Measurements from ENCODE around the gene MRGPRG. TPM values are rescaled to one million over a fixed set of nuclear protein-coding genes. Genes with fewer than 3 reads are reported as not detected.
A peak's percentile ranks its signal among the peaks of the same experiment; 100 is the strongest.

MRGPRG gene
- total RNA-seq, 5 donors from 2014 or later (not counting 1 experiment from before 2014, with no cell fraction given): not detected

DNA sequence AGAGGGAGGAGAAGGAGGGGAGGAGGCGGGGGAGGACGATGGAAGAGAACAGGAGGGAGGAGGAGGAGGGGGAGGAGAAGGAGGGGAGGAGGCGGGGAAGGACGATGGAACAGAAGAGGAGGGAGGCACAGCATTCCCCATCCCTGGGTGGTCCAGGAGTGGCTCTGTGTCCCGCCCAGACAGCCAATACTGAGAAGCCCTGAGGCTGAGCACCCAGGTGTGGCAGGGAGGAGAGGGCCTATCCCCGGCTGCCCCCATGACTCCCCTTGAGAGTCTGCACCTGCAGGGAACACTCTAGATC lies 12.9 kb upstream of the MRGPRG start:
- no peaks in the 10 kb centered on the region for H3K36me3 Mint-ChIP-seq
- no peak overlapping the region for H3K4me3 Mint-ChIP-seq
- H3K9me3 Mint-ChIP-seq: no peaks in the 10 kb centered on the region
- H3K27ac ChIP-seq (ENCODE audit: low read length): no peak overlapping the region
- peaks cover 3 to 8% of the 10 kb centered on the region in 2 donors for H3K27me3 Mint-ChIP-seq
- POLR2A ChIA-PET: no interaction called here
- no peaks in the 10 kb centered on the region for H3K9me3 ChIP-seq
- peaks cover 0 to 41% of the 10 kb centered on the region in 2 experiments for H3K27me3 ChIP-seq (replicated peaks in 1 of 2; ENCODE audit: control insufficient read depth in 2 of 2, extremely low read depth in 1 of 2, insufficient read depth in 2 of 2, low read length in 1 of 2)
- H3K27ac Mint-ChIP-seq: no peak overlapping the region
- CTCF ChIA-PET: no interaction called here
- 66% methylated on average over 5 of the region's 6 CpGs for WGBS (ENCODE audit: insufficient coverage)
- no peaks in the 10 kb centered on the region for H3K4me1 Mint-ChIP-seq
- H3K4me3 ChIP-seq (ENCODE audit: control insufficient read depth in 1 of 2, extremely low read depth in 1 of 2, low read length in 1 of 2): no peak overlapping the region
- no peaks in the 10 kb centered on the region for H3K36me3 ChIP-seq (ENCODE audit: control insufficient read depth in 2 of 2, extremely low read depth in 1 of 2, insufficient read depth in 1 of 2, low read length in 1 of 2)
- H3K4me1 ChIP-seq (ENCODE audit: control insufficient read depth in 1 of 2, extremely low read depth in 1 of 2, insufficient read depth in 2 of 2, low read length in 2 of 2): no peaks in the 10 kb centered on the region
- ATAC-seq (replicated peaks in 1 of 4) (no peak), DNase-seq (no peak)

DNA sequence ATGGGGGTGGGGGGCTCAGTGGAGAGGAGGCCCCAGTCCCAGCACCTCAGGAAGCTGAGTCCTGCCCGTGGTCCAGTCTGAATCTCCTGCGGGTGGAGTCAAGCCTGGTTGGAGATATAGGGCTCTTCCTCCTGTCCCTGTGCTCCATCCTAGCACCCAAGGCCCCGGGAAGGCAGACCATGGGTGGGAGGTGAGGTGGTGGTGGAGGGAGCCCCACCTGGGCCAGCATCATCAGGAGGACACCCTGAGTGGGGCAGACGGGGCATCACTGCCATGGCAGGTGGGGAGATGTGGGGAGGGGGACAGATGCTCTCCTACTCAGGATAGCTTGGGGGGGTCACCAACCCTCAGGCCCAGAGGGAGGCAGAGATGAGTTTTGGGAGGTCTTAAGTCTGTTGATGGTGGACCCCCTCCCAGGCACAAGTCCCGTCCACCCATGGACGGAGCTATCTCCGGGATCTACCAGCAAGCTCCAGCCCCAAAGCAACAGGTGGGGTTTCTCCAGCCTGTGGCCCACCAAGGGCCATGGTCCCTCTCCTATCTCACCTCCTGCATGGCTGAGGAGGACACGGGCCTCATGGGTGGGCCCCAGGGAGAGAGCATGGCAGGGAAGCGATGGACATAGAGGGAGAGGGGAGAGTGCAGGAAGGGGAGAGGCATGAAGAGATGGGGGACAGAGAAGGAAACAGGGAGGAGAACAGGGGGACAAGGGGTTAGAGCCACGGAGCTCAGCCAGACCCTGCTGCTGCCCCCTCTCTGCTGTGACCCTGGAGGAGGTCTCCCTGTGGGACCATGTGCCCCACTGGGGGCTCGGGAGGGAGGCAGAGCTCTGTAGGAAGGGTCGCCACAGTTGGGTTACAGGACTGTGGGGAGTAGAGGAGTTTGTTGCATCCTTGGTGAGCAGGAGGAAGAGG lies 12.3 kb upstream of the MRGPRG start:
- H3K27me3 Mint-ChIP-seq: peaks cover 3 to 10% of the 10 kb centered on the region in 2 donors
- Histone ChIP-seq H3K36me3 (ENCODE audit: control insufficient read depth in 2 of 2, extremely low read depth in 1 of 2, insufficient read depth in 1 of 2, low read length in 1 of 2) (no peaks in the 10 kb centered on the region), H3K9me3 (no peaks in the 10 kb centered on the region), H3K27me3 (replicated peaks in 1 of 2; ENCODE audit: control insufficient read depth in 2 of 2, extremely low read depth in 1 of 2, insufficient read depth in 2 of 2, low read length in 1 of 2) (peaks cover 0 to 45% of the 10 kb centered on the region in 2 experiments), H3K27ac (ENCODE audit: low read length) (no peak overlapping the region), H3K4me1 (ENCODE audit: control insufficient read depth in 1 of 2, extremely low read depth in 1 of 2, insufficient read depth in 2 of 2, low read length in 2 of 2) (no peaks in the 10 kb centered on the region), H3K4me3 (ENCODE audit: control insufficient read depth in 1 of 2, extremely low read depth in 1 of 2, low read length in 1 of 2) (no peak overlapping the region)
- CTCF ChIA-PET: no interaction called here
- POLR2A ChIA-PET: interaction anchor here in 1 of 2 donors (0.6 kb wide), 1 partner anchor 44 kb away, joined by 5 read pairs; no protein-coding TSS in a partner anchor
- no peak for ATAC-seq (replicated peaks in 1 of 4)
- H3K27ac Mint-ChIP-seq: no peak overlapping the region
- H3K4me1 Mint-ChIP-seq: no peaks in the 10 kb centered on the region
- peak in 1 of 35 experiments; percentile 21 for DNase-seq
- no peak overlapping the region for H3K4me3 Mint-ChIP-seq
- H3K36me3 Mint-ChIP-seq: no peaks in the 10 kb centered on the region
- no peaks in the 10 kb centered on the region for H3K9me3 Mint-ChIP-seq
- WGBS (ENCODE audit: insufficient coverage): 70% methylated on average over 5 of the region's 12 CpGs

DNA sequence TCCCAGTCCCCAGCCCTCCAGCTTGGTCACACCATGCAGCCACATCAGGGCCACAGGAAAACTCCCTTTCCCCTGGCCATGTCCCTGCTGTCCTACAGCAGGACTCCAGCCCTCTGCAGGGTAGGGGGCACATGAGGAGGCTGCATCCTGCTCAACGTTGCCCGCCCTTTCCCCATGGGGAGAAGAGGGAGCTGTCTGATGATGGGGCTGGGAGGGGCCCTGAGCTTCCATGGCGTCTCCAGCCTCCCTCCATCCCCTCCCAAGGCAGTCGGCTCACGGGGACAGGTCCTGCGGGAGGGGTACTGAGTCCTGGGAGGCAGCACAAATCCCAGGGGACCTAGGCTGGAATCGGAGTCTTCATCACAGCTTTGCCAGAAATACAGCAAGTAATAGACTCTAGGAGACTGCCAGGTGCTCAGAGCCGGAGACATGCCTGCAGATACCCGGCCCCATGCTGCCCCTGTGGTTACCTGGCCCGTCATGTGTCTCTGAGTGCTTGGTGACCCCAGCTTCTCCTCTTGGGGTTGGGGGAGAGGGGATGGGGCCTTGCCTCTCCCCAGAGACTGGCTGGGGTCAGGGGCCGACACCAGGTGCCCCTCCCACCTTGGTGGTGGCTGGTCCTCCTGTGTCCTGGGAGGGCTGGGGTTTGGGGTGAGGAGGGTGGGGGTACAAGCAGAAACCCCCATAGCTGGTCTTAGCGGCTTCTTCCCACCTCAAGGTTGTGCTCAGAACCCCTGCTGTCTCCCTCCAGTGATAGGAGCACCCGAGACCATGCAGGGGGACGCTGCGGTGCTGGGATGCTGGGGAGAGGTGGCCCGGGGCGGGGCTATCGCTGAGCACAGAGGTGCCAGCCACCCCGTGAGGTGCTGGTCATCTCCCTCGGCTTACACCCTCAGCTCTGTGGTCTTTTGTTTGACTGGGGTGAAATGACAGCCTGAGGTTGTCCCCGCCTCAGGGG lies 11.3 kb upstream of the MRGPRG start:
- no peak for ATAC-seq (replicated peaks in 1 of 4)
- no peaks in the 10 kb centered on the region for H3K9me3 ChIP-seq
- no peaks in the 10 kb centered on the region for H3K36me3 Mint-ChIP-seq
- WGBS (ENCODE audit: insufficient coverage): 79% methylated on average over 8 of the region's 21 CpGs
- H3K4me3 Mint-ChIP-seq: no peak overlapping the region
- CTCF ChIA-PET: no interaction called here
- H3K27me3 ChIP-seq (replicated peaks in 1 of 2; ENCODE audit: control insufficient read depth in 2 of 2, extremely low read depth in 1 of 2, insufficient read depth in 2 of 2, low read length in 1 of 2): peaks cover 0 to 53% of the 10 kb centered on the region in 2 experiments
- no peaks in the 10 kb centered on the region for H3K9me3 Mint-ChIP-seq
- no peaks in the 10 kb centered on the region for H3K4me1 ChIP-seq (ENCODE audit: control insufficient read depth in 1 of 2, extremely low read depth in 1 of 2, insufficient read depth in 2 of 2, low read length in 2 of 2)
- POLR2A ChIA-PET: interaction anchor here in 1 of 2 donors (0.6 kb wide), 1 partner anchor 43 kb away, joined by 5 read pairs; no protein-coding TSS in a partner anchor
- peaks cover 3 to 10% of the 10 kb centered on the region in 2 donors for H3K27me3 Mint-ChIP-seq
- no peak overlapping the region for H3K27ac ChIP-seq (ENCODE audit: low read length)
- no peak overlapping the region for H3K27ac Mint-ChIP-seq
- H3K36me3 ChIP-seq (ENCODE audit: control insufficient read depth in 2 of 2, extremely low read depth in 1 of 2, insufficient read depth in 1 of 2, low read length in 1 of 2): no peaks in the 10 kb centered on the region
- H3K4me1 Mint-ChIP-seq: no peaks in the 10 kb centered on the region
- H3K4me3 ChIP-seq (ENCODE audit: control insufficient read depth in 1 of 2, extremely low read depth in 1 of 2, low read length in 1 of 2): no peak overlapping the region
- no peak for DNase-seq

DNA sequence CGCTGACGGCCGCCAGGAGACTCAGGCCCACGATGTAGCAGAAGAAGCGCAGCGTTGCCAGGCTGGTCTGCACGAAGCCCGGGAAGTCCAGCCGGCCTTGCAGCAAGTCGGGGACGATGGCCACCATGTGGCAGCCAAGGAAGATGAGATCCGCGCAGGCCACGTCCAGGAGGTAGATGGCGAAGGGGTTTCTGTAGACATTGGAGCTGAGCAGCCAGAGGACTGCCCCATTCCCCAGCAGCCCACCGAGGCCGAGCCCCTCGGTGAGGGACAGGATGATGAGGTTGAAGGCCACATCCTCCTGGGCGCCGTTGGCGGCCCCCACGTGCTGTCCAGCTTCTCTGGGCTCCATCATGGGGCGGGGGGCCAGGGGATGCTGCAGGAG lies 9.8 kb upstream of the MRGPRG start:
- ATAC-seq (replicated peaks in 1 of 4): no peak
- ChIA-PET POLR2A (no interaction called here), CTCF (no interaction called here)
- H3K27me3 ChIP-seq (replicated peaks in 1 of 2; ENCODE audit: control insufficient read depth in 2 of 2, extremely low read depth in 1 of 2, insufficient read depth in 2 of 2, low read length in 1 of 2): peaks cover 0 to 61% of the 10 kb centered on the region in 2 experiments
- Mint-ChIP-seq H3K4me1 (peaks cover under 1 to 2% (median under 1%) of the 10 kb centered on the region in 3 donors), H3K9me3 (no peaks in the 10 kb centered on the region), H3K27ac (no peak overlapping the region), H3K36me3 (no peaks in the 10 kb centered on the region), H3K27me3 (peaks cover 2 to 18% of the 10 kb centered on the region in 2 donors), H3K4me3 (no peak overlapping the region)
- no peaks in the 10 kb centered on the region for H3K4me1 ChIP-seq (ENCODE audit: control insufficient read depth in 1 of 2, extremely low read depth in 1 of 2, insufficient read depth in 2 of 2, low read length in 2 of 2)
- no peak overlapping the region for H3K27ac ChIP-seq (ENCODE audit: low read length)
- 93% methylated on average over 17 of the region's 23 CpGs for WGBS (ENCODE audit: insufficient coverage)
- H3K36me3 ChIP-seq (ENCODE audit: control insufficient read depth in 2 of 2, extremely low read depth in 1 of 2, insufficient read depth in 1 of 2, low read length in 1 of 2): no peaks in the 10 kb centered on the region
- no peaks in the 10 kb centered on the region for H3K9me3 ChIP-seq
- no peak for DNase-seq
- no peak overlapping the region for H3K4me3 ChIP-seq (ENCODE audit: control insufficient read depth in 1 of 2, extremely low read depth in 1 of 2, low read length in 1 of 2)

DNA sequence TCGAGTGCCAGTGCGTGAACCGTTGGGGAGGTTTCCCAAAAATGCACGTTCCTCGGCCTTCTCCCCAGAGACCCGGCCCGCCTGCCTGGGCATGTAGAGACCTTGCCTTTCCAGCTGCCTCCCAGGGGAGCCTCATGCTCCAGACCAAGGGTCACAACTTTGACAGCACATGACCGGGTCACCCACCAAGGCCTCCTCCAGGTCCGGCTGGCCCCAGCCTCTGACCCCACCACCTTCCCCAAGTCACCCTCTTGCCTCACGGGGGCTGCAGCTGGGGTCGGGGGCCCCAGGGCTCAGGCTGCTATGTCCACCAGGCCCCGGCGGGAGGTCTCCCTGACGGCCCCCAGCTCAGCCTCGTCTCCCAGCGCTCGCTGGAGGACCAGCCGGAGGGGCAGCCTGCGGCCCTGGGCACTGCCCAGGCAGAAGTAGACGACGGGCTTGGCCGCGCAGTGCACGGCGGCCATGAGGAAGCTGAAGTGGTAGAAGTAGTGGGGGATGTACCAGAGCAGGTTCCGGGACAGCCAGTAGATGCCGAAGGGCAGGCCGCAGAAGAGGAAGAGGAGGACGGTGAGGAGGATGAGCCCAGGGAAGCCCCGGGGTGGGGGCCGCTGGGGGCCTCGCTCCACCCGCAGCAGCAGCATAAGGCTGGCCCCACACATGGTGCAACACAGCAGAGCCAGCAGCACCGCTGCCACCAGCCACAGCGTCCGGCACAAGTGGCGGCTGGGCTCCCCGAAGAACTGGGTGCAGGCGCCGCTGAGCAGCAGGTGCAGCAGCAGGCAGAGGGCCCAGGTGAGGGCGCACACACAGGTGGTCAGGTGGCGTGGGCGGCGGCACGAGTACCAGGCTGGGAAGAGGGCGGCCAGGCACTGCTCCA lies 9.2 kb upstream of the MRGPRG start:
- Histone ChIP-seq H3K27ac (ENCODE audit: low read length) (no peak overlapping the region), H3K4me3 (ENCODE audit: control insufficient read depth in 1 of 2, extremely low read depth in 1 of 2, low read length in 1 of 2) (no peak overlapping the region), H3K9me3 (no peaks in the 10 kb centered on the region), H3K4me1 (ENCODE audit: control insufficient read depth in 1 of 2, extremely low read depth in 1 of 2, insufficient read depth in 2 of 2, low read length in 2 of 2) (peaks cover 0 to 6% of the 10 kb centered on the region in 2 experiments), H3K36me3 (ENCODE audit: control insufficient read depth in 2 of 2, extremely low read depth in 1 of 2, insufficient read depth in 1 of 2, low read length in 1 of 2) (no peaks in the 10 kb centered on the region), H3K27me3 (replicated peaks in 1 of 2; ENCODE audit: control insufficient read depth in 2 of 2, extremely low read depth in 1 of 2, insufficient read depth in 2 of 2, low read length in 1 of 2) (peaks cover 0 to 67% of the 10 kb centered on the region in 2 experiments)
- H3K27ac Mint-ChIP-seq: no peak overlapping the region
- ChIA-PET POLR2A (no interaction called here), CTCF (no interaction called here)
- ATAC-seq (replicated peaks in 1 of 4): no peak
- H3K4me3 Mint-ChIP-seq: no peak overlapping the region
- no peaks in the 10 kb centered on the region for H3K9me3 Mint-ChIP-seq
- peak in 1 of 35 experiments; percentile 22 for DNase-seq
- no peaks in the 10 kb centered on the region for H3K36me3 Mint-ChIP-seq
- WGBS (ENCODE audit: insufficient coverage): 83% methylated on average over 40 of the region's 46 CpGs
- H3K27me3 Mint-ChIP-seq: peaks cover 5 to 18% of the 10 kb centered on the region in 2 donors
- peaks cover 6 to 8% (median 6%) of the 10 kb centered on the region in 3 donors for H3K4me1 Mint-ChIP-seq

All from T-cell (primary cell).